ENCODE data around the gene PM20D1.
"Not testable (repeated sequence)": the region's sequence is repeated elsewhere in the genome, so short reads cannot be mapped to it uniquely, and the experiment has no call there.

The PM20D1 gene

GRCh38 chr1:205842229-205842628 lies 7.7 kb downstream of the PM20D1 start:
- DNase-seq (ENCODE audit: low read depth, low spot score) = no peak

- no peak for DNase-seq (ENCODE audit: low read depth, low spot score)
Observed at GRCh38 chr1:205840146-205840923, 9.6 kb downstream of the PM20D1 start.

DNA sequence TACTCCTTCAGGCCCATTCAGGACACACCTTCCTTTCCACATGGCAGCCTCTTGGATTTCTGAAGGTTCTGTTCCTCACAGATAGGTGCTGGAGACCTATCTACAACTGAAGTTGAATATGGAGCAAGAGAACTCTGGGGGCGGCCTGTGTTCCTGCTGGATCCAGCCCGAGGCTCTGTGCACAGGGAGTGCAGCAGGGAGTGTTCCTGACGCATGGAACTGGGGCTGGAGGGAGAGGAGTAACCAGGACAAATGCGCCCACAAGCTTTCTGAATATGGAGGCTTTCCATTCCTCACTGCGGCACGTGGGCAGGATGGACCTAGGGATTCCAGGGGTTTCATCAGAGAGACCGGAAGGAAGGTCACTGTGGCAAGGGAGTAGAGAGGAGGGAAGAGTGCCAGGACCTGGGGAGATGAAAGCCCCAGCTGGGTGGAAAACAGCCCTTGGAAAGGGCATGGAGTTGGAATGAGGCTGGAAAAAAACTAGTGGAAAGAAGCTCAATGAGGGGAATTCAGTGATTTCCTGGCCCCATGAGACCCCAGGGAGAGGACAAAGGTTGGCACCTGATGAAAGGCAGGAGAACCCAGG lies 12.5 kb downstream of the PM20D1 start:
- DNase-seq (ENCODE audit: low read depth, low spot score) = no peak

DNA sequence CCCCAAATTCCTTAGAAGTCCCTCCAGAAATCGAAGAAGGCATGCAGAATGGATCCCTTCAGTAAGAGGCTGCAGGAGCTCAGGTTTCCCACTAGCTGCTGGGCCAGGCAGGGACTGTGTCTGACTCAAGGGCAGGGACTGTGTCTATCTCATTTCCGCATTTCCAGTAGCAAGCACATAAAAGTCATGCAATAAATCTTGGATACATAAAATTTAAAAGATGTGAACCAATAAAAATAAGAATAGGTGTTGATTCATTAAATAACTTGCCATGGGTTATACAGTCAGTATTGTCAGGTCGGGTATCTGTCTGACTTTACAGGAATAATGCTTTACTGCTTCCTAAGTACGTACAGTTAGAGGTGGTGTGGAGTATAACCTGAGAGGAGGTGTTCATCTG lies 15.2 kb downstream of the PM20D1 start:
- DNase-seq (ENCODE audit: low read depth, low spot score) = no peak

DNA sequence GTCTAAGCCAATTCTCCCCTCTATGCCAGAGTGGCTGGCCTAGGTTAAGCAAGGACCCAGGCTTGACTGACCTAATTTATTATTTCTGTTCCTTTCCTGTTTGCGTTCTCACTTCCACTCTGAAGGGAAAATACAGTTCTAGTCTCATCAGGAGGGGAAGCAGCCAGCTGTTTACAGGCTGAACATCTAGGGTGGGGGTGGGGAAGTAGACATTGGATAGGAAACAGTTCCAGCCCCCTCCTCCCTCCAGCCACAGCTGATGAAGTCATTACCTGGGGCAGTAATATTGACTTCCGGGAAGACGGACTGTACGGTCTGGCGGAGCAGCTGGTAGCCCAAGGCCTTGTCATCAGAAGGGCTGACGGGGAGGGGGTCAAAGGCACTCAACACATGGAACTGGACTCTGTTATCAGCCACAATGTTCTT lies 17.6 kb downstream of the PM20D1 start:
- DNase-seq (ENCODE audit: low read depth, low spot score) = no peak

DNA sequence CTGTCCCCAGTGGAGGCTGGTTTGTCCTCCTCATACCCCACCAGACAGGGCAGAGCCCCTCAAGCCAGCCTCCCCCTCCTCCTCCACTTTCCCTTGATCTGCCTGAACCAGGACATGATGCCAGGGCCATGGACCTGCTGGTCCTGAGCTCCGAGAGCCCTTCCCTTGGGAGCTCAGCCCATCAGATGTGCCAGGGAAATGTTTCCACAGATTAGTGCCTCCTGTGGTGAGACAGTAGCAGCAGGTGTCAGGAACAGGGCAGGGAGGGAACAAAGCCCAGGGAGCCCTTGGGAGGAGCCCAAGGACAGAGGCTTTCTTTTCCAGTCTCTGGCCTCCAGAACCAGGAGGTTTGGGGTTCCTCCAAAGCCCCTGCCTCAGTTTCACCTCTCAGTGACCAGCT lies 22.3 kb downstream of the PM20D1 start:
- DNase-seq (ENCODE audit: low read depth, low spot score) = no peak

- DNase-seq (ENCODE audit: low read depth, low spot score) = no peak
Observed at GRCh38 chr1:205826995-205827394, 22.9 kb downstream of the PM20D1 start.

DNA sequence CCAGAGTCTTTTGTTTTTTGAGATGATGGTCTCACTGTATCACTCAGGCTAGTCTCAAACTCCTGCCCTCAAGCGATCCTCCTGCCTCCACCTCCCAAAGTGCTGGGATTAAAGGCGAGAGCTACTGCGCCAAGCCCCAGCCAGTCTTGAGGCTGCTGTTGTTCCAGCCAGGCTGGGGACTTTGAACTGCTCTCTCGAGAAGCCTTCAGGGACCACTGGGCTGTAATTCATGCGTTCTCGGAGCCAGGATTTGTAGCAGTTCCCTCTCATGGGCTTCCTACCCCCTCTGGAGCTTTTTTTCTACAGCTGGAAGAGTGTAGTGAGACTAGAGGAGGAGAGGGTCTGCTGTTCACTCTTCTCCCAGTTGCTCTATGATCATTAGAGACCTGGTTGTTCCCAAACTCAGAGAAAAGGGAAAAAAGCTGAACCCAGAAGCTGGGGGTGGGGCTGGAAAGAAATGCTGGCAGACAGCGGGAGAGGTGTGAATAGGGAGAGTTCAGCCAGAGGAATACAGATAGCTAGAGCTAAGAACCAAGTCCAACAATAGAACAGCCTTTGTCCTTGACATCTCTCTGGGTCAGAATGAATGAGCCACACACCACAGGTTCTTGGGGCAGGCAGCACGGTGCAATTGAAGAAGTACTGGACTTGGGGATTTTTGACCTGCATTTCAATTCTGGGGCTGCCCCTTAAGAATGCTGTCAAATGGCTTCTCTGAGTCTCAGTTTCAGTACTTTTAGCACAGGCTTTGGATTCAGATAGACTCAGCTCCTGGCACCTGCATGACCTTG lies 23.7 kb downstream of the PM20D1 start:
- no peak for DNase-seq (ENCODE audit: low read depth, low spot score)

- DNase-seq (ENCODE audit: low read depth, low spot score) = no peak
Observed at GRCh38 chr1:205824180-205824579, 25.8 kb downstream of the PM20D1 start.

- not testable (repeated sequence) for DNase-seq (ENCODE audit: low read depth, low spot score)
Observed at GRCh38 chr1:205823260-205823659, 26.7 kb downstream of the PM20D1 start.

- DNase-seq (ENCODE audit: low read depth, low spot score) = no peak
Observed at GRCh38 chr1:205822397-205822796, 27.5 kb downstream of the PM20D1 start.

DNA sequence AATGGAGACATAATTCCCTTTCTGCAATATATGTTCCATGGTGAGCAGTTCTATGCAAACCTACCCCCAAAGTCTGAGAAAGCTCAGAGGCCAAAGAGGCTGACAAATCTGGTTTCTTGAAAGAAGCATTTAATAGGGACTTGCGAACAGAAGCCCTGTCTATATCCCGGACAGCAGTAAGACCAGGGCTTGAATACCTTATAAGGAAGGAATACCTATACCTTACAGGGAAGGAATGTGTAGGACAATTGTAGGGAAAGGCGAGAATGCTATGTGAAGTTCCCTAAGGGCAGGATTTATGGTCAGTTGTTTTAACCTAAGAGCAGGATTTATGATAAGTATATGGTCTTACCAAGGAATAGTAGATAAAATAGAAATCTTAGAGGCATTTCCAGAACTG lies 31.9 kb downstream of the PM20D1 start:
- DNase-seq (ENCODE audit: low read depth, low spot score) = no peak

DNA sequence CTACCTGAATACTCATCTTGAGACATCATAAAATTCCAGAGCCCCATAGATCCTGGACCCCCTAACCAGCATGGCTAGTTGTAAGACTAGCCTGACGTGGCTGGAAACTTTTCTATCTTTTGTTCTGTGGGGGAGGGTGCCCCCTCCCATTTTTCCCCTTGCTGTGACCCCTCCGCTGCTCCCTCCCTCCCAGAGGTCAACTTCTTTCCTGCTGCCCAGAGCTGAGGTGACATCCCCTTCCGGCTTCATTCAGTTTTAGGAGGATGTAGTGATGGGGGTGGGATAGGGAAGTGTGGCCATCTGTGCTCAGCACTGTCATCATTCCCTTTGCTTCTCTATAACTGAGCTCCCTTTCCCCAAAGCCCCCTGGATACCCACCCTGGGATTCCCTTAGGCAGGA lies 32.6 kb downstream of the PM20D1 start:
- no peak for DNase-seq (ENCODE audit: low read depth, low spot score)

DNA sequence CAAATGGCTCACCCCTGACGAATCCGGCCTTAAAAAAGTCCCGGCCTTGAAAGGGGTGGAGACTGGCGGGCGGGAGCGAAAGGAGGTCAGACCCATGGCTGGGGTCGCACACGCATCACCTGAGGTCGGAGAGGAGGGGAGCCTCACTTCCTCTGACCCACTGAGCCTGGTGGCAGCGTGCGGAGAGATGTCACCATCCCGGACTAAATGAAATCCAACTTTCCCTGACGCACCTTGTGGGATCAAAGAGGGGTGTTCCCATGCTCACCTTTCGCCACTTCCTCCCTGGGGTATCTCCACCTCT lies 36.2 kb downstream of the PM20D1 start:
- no peak for DNase-seq (ENCODE audit: low read depth, low spot score)

GRCh38 chr1:205812878-205813754 lies 36.8 kb downstream of the PM20D1 start, which contains the start of gene SLC41A1:
TSS of gene SLC41A1 (minus strand) at chr1:205813198. CDS start at chr1:205810441, 2,757 bp downstream.
- peak; percentile 84 for DNase-seq (ENCODE audit: low read depth, low spot score)

DNA sequence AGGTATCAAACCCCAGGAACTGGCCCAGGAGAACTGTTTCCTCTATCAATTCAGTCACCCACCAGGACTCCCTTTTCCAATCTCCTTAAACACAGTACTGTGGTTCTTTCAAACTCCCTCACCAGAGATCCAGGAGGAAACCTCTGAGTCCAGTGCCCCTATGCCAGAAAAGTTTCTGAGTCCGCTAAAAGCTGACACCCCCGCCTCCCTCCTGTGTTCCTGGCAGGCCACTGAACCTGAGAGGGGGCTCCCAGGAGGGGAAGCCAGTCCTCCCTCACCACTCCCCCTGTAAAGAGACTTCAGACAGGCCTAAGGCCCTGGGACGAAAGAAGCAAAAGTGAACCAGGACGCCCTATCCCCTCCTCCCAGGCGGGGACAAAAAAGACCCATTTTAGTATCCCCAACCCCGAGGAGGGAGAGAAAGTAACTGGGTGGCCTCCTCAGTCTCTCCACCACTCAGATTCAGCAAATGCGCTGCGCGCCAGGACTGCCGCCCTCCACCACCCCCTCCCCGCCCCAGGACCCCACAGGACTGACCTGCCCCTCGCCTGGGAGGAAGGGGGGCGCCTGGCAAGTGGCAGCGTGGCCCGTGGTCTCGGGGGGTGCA lies 37.6 kb downstream of the PM20D1 start:
- DNase-seq (ENCODE audit: low read depth, low spot score) = no peak

- no peak for DNase-seq (ENCODE audit: low read depth, low spot score)
Observed at GRCh38 chr1:205811660-205812059, 38.3 kb downstream of the PM20D1 start.

DNA sequence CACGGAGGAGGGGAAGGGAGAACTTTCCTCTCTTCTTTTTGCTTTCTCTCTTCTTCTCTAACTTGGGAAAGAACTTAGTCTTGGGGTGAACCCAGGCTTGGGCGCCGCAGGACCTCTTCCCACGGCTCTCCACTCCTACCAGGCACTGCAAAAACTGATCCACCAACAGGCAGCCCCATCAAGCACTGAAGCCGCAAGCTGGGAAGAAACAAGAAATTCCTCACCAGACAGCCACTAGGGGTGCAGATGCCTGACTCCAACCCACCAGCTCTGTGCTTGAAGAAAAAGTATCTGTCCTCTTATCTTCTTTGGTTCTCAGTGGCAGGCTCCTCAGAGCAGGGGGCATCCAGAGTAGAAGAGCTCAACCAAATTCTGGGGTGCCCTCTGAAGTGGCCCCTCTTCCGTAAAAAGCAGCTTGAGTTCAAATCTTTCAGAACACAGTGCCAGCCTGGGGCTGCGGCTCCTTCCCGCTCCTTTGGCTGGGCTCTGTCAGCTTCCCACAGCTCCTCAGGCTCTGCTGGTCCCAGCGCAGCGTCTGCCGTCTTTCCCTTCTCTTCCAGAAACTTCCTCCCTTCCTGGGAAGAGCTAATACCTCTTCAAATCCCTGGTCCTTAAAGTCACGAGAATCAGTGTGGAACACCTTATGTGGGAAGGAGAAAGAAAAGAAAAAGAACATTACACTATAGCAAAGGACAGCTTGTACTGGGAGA lies 39.3 kb downstream of the PM20D1 start:
- DNase-seq (ENCODE audit: low read depth, low spot score) = no peak

GRCh38 chr1:205809942-205810345 lies 40.0 kb downstream of the PM20D1 start:
- DNase-seq (ENCODE audit: low read depth, low spot score) = no peak

- DNase-seq (ENCODE audit: low read depth, low spot score) = no peak
Observed at GRCh38 chr1:205809469-205809868, 40.5 kb downstream of the PM20D1 start.
